DMS53 treated with DMSO at 0.1 percent for 48 hours (cell line): ENCODE data around the gene PLLP.

ENCODE experiments used
- DNase-seq: peaks from one replicate; lab custom pipeline; 2025; ENCODE audit not compliant: unreplicated experiment; lab: John Stamatoyannopoulos, UW

The PLLP gene

GRCh38 chr16:57257455-57258070 lies 26.9 kb downstream of the PLLP start:
- DNase-seq = no peak

GRCh38 chr16:57256601-57257395 lies 27.7 kb downstream of the PLLP start:
- no peak for DNase-seq

GRCh38 chr16:57255686-57256415 lies 28.6 kb downstream of the PLLP start:
- DNase-seq = no peak

GRCh38 chr16:57253466-57253865 lies 31.0 kb downstream of the PLLP start:
- no peak for DNase-seq

GRCh38 chr16:57252148-57252721 lies 32.2 kb downstream of the PLLP start:
- no peak for DNase-seq

- no peak for DNase-seq
These were observed 33.1 kb downstream of the PLLP start for GRCh38 chr16:57251352-57251751.

- peak; percentile 18 for DNase-seq
These were observed 38.9 kb downstream of the PLLP start for GRCh38 chr16:57245472-57246113.

GRCh38 chr16:57244767-57245471 lies 39.6 kb downstream of the PLLP start, which contains the start of gene ARL2BP:
Gene ARL2BP (plus strand): TSS chr16:57245259. CDS start chr16:57245368, 109 bp downstream.
- peak; percentile 96 for DNase-seq

- no peak for DNase-seq
These were observed 40.1 kb downstream of the PLLP start for GRCh38 chr16:57244463-57244766.

GRCh38 chr16:57242650-57243049 lies 41.8 kb downstream of the PLLP start:
- DNase-seq = no peak

- DNase-seq = no peak
These were observed 43.6 kb downstream of the PLLP start for GRCh38 chr16:57240851-57241250.

GRCh38 chr16:57239107-57239506 lies 45.4 kb downstream of the PLLP start:
- DNase-seq = no peak

GRCh38 chr16:57238682-57239081 lies 45.8 kb downstream of the PLLP start:
- DNase-seq = no peak

GRCh38 chr16:57236022-57236350 lies 48.5 kb downstream of the PLLP start:
- DNase-seq = no peak

- DNase-seq = peak; percentile 9
These were observed 49.1 kb downstream of the PLLP start for GRCh38 chr16:57235128-57236021.

- DNase-seq = no peak
These were observed 49.8 kb downstream of the PLLP start for GRCh38 chr16:57234707-57235092.

GRCh38 chr16:57233944-57234706 lies 50.3 kb downstream of the PLLP start:
- DNase-seq = no peak

- no peak for DNase-seq
These were observed 52.6 kb downstream of the PLLP start for GRCh38 chr16:57231821-57232350.

- DNase-seq = no peak
These were observed 55.4 kb downstream of the PLLP start for GRCh38 chr16:57229079-57229478.
